ENCODE results near the gene SHISA6.

Gene SHISA6

DNA sequence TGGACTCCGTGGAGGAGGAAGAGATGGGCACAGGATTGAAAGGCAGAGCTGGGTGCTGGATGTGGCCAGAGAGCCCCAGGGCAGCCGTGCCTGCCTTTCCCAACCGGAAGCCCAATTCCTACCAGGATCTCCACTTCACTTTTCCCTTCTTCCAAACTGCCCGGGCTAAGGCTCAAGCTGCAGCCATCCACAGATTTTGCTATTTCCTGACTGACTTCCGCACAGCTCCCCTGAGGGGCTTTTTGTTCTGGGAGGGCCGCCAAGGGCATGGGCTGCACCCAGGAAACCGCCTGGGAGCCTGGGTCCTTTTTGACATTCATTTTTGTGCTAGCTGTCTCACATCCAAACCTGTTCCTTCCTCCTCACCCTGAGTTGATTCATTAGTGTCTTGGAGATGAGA is 4.2 kb downstream of the SHISA6 start:
- Histone ChIP-seq H3K27me3 (peaks cover 54% of the 10 kb centered on the region), H3K4me3 (ENCODE audit: low read depth in 1 of 2, low read length in 1 of 2) (no peak overlapping the region), H3K36me3 (no peaks in the 10 kb centered on the region), H3K27ac (no peak overlapping the region), H3K4me1 (ENCODE audit: control insufficient read depth in 1 of 2, insufficient read depth in 1 of 2, low read depth in 1 of 2, low read length in 1 of 2) (no peaks in the 10 kb centered on the region), H3K9me3 (no peaks in the 10 kb centered on the region)
- TF ChIP-seq, protein P1, sequence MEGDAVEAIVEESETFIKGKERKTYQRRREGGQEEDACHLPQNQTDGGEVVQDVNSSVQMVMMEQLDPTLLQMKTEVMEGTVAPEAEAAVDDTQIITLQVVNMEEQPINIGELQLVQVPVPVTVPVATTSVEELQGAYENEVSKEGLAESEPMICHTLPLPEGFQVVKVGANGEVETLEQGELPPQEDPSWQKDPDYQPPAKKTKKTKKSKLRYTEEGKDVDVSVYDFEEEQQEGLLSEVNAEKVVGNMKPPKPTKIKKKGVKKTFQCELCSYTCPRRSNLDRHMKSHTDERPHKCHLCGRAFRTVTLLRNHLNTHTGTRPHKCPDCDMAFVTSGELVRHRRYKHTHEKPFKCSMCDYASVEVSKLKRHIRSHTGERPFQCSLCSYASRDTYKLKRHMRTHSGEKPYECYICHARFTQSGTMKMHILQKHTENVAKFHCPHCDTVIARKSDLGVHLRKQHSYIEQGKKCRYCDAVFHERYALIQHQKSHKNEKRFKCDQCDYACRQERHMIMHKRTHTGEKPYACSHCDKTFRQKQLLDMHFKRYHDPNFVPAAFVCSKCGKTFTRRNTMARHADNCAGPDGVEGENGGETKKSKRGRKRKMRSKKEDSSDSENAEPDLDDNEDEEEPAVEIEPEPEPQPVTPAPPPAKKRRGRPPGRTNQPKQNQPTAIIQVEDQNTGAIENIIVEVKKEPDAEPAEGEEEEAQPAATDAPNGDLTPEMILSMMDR (IDR thresholded peaks at IDR 0.05) = no peak

DNA sequence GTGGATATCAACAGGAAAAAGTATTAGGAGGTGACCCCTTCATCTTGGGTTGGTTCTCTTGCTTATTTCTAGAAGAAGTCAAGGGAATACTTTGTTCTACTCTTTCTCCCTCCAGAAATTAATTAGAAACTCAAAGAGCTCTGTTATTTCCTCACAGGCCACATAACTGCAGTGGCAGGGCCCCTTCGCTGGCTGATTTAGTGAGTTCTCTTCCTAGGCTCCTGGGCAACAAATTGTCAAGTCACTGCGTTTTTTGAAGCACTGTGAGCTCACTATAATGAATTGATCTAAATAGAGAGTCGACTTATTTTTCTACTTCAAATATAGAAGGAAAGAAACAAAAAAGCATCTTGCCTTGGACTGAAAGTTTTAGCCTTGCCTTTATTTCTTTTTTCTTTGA is 4.8 kb downstream of the SHISA6 start:
- H3K4me3 ChIP-seq (ENCODE audit: low read depth in 1 of 2, low read length in 1 of 2) = no peak overlapping the region
- no peaks in the 10 kb centered on the region for H3K4me1 ChIP-seq (ENCODE audit: control insufficient read depth in 1 of 2, insufficient read depth in 1 of 2, low read depth in 1 of 2, low read length in 1 of 2)
- no peaks in the 10 kb centered on the region for H3K9me3 ChIP-seq
- no peaks in the 10 kb centered on the region for H3K36me3 ChIP-seq
- no peak overlapping the region for H3K27ac ChIP-seq
- TF ChIP-seq, protein P1 (IDR thresholded peaks at IDR 0.05) = no peak
- peaks cover 48% of the 10 kb centered on the region for H3K27me3 ChIP-seq

DNA sequence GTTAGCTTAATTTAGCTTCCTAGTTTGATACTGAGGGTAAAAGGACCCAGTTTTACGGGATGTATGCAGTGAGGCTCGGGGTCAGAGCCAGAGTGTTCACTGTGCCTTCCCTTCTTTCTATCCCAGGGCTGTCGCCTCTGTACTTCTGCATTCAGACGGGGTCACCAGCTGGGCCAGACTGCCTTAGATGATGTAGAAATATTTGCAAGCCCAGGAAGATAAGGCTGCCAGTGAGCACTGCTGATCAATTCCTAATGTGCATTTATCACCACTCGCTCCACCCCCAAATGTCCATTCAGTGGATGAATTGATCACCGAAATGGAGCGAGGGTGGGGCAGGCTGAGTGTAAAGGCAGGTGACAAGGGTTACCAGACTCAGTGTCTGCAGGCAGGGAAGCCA is 9.1 kb downstream of the SHISA6 start:
- H3K36me3 ChIP-seq = no peaks in the 10 kb centered on the region
- no peaks in the 10 kb centered on the region for H3K9me3 ChIP-seq
- H3K4me3 ChIP-seq (ENCODE audit: low read depth in 1 of 2, low read length in 1 of 2) = no peak overlapping the region
- TF ChIP-seq, protein P1 (IDR thresholded peaks at IDR 0.05) = no peak
- H3K27ac ChIP-seq = no peak overlapping the region
- H3K4me1 ChIP-seq (ENCODE audit: control insufficient read depth in 1 of 2, insufficient read depth in 1 of 2, low read depth in 1 of 2, low read length in 1 of 2) = no peaks in the 10 kb centered on the region
- H3K27me3 ChIP-seq = peaks cover 7% of the 10 kb centered on the region

DNA sequence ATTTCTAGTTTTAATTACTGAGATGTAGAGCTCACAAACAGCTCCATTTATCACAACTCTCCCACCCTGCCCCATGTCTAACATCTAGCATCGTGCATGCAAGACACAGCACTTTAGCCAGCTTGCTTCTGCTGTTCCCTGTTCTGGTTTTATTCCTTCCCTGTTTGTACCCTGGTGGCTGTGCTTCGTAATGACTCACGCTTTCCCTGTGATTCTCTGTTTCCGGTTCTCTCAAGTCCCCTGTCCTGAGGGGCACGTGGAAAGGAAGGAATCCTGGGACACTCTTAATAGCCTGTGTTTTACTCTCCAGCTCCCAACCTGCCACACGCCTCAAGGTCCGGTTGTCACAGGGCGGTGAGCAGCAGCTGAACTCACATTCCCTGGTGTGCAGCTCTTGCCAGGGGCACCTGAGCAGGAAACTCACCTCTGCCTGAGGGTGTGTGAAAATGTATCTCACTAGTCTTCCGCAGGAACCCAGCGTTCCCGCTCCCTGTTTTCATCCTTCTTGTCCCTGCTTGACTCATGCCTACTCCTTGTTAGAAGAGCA is 10.6 kb downstream of the SHISA6 start:
- H3K4me3 ChIP-seq (ENCODE audit: low read depth in 1 of 2, low read length in 1 of 2) = no peak overlapping the region
- H3K27me3 ChIP-seq = no peaks in the 10 kb centered on the region
- no peaks in the 10 kb centered on the region for H3K36me3 ChIP-seq
- no peaks in the 10 kb centered on the region for H3K9me3 ChIP-seq
- H3K27ac ChIP-seq = no peak overlapping the region
- H3K4me1 ChIP-seq (ENCODE audit: control insufficient read depth in 1 of 2, insufficient read depth in 1 of 2, low read depth in 1 of 2, low read length in 1 of 2) = no peaks in the 10 kb centered on the region
- TF ChIP-seq, protein P1 (IDR thresholded peaks at IDR 0.05) = no peak

DNA sequence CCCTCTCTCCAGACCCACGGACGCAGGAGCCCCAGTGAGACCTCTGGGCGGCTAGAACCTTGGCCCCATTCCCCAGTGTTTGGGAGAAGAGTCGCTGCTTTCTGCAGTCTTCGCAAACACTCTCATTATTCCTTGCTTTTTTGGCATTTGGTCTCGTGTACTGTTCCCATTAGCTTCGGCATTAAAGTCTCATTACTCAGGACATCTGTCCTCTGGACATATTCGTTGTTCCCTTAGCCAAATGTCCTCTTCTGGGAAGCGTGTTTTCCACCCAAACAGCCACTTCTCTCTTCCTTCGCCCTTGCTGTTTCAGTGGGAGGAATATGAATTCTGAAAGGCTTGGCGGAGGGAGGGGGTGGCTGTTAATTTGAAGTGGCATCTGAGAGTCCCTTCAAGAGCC is 11.1 kb downstream of the SHISA6 start:
- H3K36me3 ChIP-seq = no peaks in the 10 kb centered on the region
- no peak overlapping the region for H3K4me3 ChIP-seq (ENCODE audit: low read depth in 1 of 2, low read length in 1 of 2)
- H3K27me3 ChIP-seq = no peaks in the 10 kb centered on the region
- TF ChIP-seq, protein P1 (IDR thresholded peaks at IDR 0.05) = no peak
- no peaks in the 10 kb centered on the region for H3K4me1 ChIP-seq (ENCODE audit: control insufficient read depth in 1 of 2, insufficient read depth in 1 of 2, low read depth in 1 of 2, low read length in 1 of 2)
- no peaks in the 10 kb centered on the region for H3K9me3 ChIP-seq
- H3K27ac ChIP-seq = no peak overlapping the region

DNA sequence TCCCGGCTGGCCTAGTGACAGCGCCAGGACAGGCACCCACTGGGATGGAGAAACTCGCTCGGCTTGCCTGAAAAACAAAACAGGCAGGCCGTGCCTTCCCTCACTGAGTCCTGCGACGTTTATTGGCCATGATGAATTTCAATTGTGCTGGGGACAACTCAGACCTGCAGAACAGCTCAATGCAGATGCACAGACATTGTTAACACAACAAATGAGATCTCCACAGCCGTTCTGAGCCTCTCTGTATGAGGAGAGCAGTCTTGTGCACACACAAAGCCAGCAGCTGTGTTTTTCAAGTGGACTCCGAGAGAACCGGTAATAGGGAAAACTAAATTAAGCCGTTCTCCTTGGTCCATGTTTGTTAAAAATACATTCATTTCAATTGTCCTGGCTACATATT is 15.9 kb downstream of the SHISA6 start:
- no peaks in the 10 kb centered on the region for H3K36me3 ChIP-seq
- TF ChIP-seq, protein P1 (IDR thresholded peaks at IDR 0.05) = no peak
- no peaks in the 10 kb centered on the region for H3K4me1 ChIP-seq (ENCODE audit: control insufficient read depth in 1 of 2, insufficient read depth in 1 of 2, low read depth in 1 of 2, low read length in 1 of 2)

More for the DNA sequence above, 15.9 kb downstream of the SHISA6 start:
- Histone ChIP-seq H3K4me3 (ENCODE audit: low read depth in 1 of 2, low read length in 1 of 2) (no peak overlapping the region), H3K27ac (no peak overlapping the region), H3K9me3 (no peaks in the 10 kb centered on the region), H3K27me3 (no peaks in the 10 kb centered on the region)

All from neutrophil (primary cell).